HCT116 (cell line): ENCODE results near the gene VASH2. TPM values are rescaled to one million over a fixed set of nuclear protein-coding genes. Genes with fewer than 3 reads are reported as not detected.

Experiments
- ATAC-seq: fragments of 200-7000 bp; cut with Tn5 transposase; 2 replicates; pipeline ENCODE4 v1.9.1; 2020; ENCODE audit warnings: mild to moderate bottlenecking, moderate library complexity
- BruUV-seq: library from RNA; stranded (reverse); fragments of 400-500 nt; replicated peaks from 2 replicates; lab custom pipeline; 2021; lab: Mats Ljungman, UMichigan
- CTCF ChIA-PET: fragments of 300-600 bp; sonication (Branson Sonifier 250); formaldehyde crosslinking; loops from one replicate; lab custom pipeline; 2021; ENCODE audit warnings: antibody characterized with exemption; lab: Charles Lee
- POLR2A ChIA-PET: fragments of 300-600, 350-600 bp; sonication (Branson Sonifier 250); formaldehyde crosslinking; loops from one replicate; lab custom pipeline; 2021; ENCODE audit warnings: antibody characterized with exemption; lab: Charles Lee
- RAD21 ChIA-PET, 2 experiments: fragments of 300-600 bp; sonication (Branson Sonifier 250); formaldehyde crosslinking; loops; one replicate each; lab custom pipeline; 2023; ENCODE audit warnings: low total read pairs in 2 of 2; ENCODE audit not compliant: uncharacterized antibody in 2 of 2, unreplicated experiment in 2 of 2, low non-redundant PET in 1 of 2; lab: Charles Lee
- DNase-seq: peaks from one replicate; pipeline ENCODE4 v3.0.0-alpha.2; 2010; ENCODE audit warnings: low read depth, low spot score
- H2AFZ ChIP-seq: fragments of 200-600 bp; shearing (Covaris generic), sonication (generic); 2 replicates; pipeline ENCODE4 v1.6.1; 2017; ENCODE audit warnings: low read depth, mixed run types, mixed read lengths, antibody characterized with exemption, low read length; ENCODE audit not compliant: poor library complexity, severe bottlenecking
- H3K27ac ChIP-seq: 2 replicates; pipeline ENCODE4 v1.5.1; 2012; ENCODE audit warnings: low read depth, low read length
- H3K27me3 ChIP-seq: fragments of 200-600 bp; sonication (generic); 2 replicates; pipeline ENCODE4 v1.6.1; 2016; ENCODE audit warnings: mixed run types, low read length, mixed read lengths; ENCODE audit not compliant: insufficient read depth
- H3K36me3 ChIP-seq, 2 experiments: fragments of 200-500 bp in 1 of 2; fragments of 200-600 bp in 1 of 2; sonication (Bioruptor generic) in 1 of 2; sonication (generic) in 1 of 2; 2 replicates each; pipeline versions ENCODE4 v1.5.1 to v1.6.1; 2014 to 2016; ENCODE audit warnings: low read length in 2 of 2, inconsistent platforms in 1 of 2, mixed read lengths in 1 of 2, mixed run types in 1 of 2; ENCODE audit not compliant: insufficient read depth in 2 of 2, control insufficient read depth in 1 of 2
- H3K4me1 ChIP-seq, 2 experiments: fragments of 200-600 bp in 1 of 2; sonication (generic) in 1 of 2; 2 replicates each; pipeline versions ENCODE4 v1.5.1 to v1.6.1; 2012 to 2017; ENCODE audit warnings: low read length in 2 of 2, inconsistent platforms in 1 of 2, mild to moderate bottlenecking in 1 of 2, mixed read lengths in 1 of 2, mixed run types in 1 of 2, moderate library complexity in 1 of 2; ENCODE audit not compliant: insufficient read depth in 2 of 2, control insufficient read depth in 1 of 2
- H3K4me2 ChIP-seq: fragments of 200-600 bp; sonication (generic); 2 replicates; pipeline ENCODE4 v1.6.1; 2017; ENCODE audit warnings: mixed run types, low read length, mixed read lengths
- H3K4me3 ChIP-seq, 2 experiments: fragments of 200-600 bp in 1 of 2; sonication (generic) in 1 of 2; replicated peaks in 1 of 2; 2 replicates each; pipeline ENCODE4 v1.5.1; 2011 to 2016; ENCODE audit warnings: low read length in 2 of 2, control low read depth in 1 of 2, low read depth in 1 of 2, mild to moderate bottlenecking in 1 of 2, mixed read lengths in 1 of 2, mixed run types in 1 of 2
- H3K79me2 ChIP-seq: fragments of 200-600 bp; sonication (generic); 2 replicates; pipeline ENCODE4 v1.6.1; 2017; ENCODE audit warnings: mild to moderate bottlenecking, mixed run types, low read length, moderate library complexity, mixed read lengths; ENCODE audit not compliant: insufficient read depth
- H3K9ac ChIP-seq: fragments of 200-600 bp; sonication (generic); 2 replicates; pipeline ENCODE4 v1.6.1; 2016; ENCODE audit warnings: low read length, mixed read lengths
- H3K9me2 ChIP-seq: fragments of 200-600 bp; sonication (generic), shearing (Covaris generic); 2 replicates; pipeline ENCODE4 v1.6.1; 2017; ENCODE audit warnings: mixed run types, mild to moderate bottlenecking, moderate library complexity; ENCODE audit not compliant: insufficient read depth
- H3K9me3 ChIP-seq, 2 experiments: fragments of 200-500 bp in 1 of 2; fragments of 200-600 bp in 1 of 2; sonication (Bioruptor generic) in 1 of 2; sonication (generic) in 1 of 2; 2 replicates each; pipeline ENCODE4 v1.6.1; 2014 to 2017; ENCODE audit warnings: low read length in 2 of 2, mixed read lengths in 2 of 2, inconsistent platforms in 1 of 2, low read depth in 1 of 2, mild to moderate bottlenecking in 1 of 2, mixed run types in 1 of 2, moderate library complexity in 1 of 2; ENCODE audit not compliant: control insufficient read depth in 1 of 2, insufficient read depth in 1 of 2
- H4K20me1 ChIP-seq: fragments of 200-600 bp; sonication (generic), shearing (Covaris generic); 2 replicates; pipeline ENCODE4 v1.6.1; 2017; ENCODE audit warnings: mixed run types, mild to moderate bottlenecking, moderate library complexity; ENCODE audit not compliant: insufficient read depth
- EGR1 ChIP-seq: IDR thresholded peaks from 2 replicates; pipeline ENCODE4 v1.6.1; 2012; ENCODE audit warnings: low read depth
- ELF1 ChIP-seq: IDR thresholded peaks from 2 replicates; pipeline ENCODE4 v1.6.1; 2012; ENCODE audit warnings: low read depth, borderline replicate concordance
- EZH2 ChIP-seq: fragments of 200-600 bp; sonication (generic); IDR thresholded peaks from 2 replicates; pipeline ENCODE4 v1.6.1; 2017; ENCODE audit warnings: antibody characterized with exemption, mixed run types
- EZH2phosphoT487 ChIP-seq: fragments of 200-600 bp; IDR thresholded peaks from 2 replicates; pipeline ENCODE4 v1.6.1; 2018; ENCODE audit warnings: antibody characterized with exemption, borderline replicate concordance
- FOSL1 ChIP-seq: IDR thresholded peaks from 2 replicates; pipeline ENCODE4 v1.6.1; 2012; ENCODE audit warnings: low read depth
- JUND ChIP-seq: IDR thresholded peaks from 2 replicates; pipeline ENCODE4 v1.6.1; 2012
- RAD21 ChIP-seq: IDR thresholded peaks from 2 replicates; pipeline ENCODE4 v1.6.1; 2012; ENCODE audit warnings: low read depth, mild to moderate bottlenecking
- SRF ChIP-seq: IDR thresholded peaks from 2 replicates; pipeline ENCODE4 v1.6.1; 2012; ENCODE audit warnings: low read depth
- TCF7L2 ChIP-seq: IDR thresholded peaks from 2 replicates; pipeline ENCODE4 v1.7.0; 2011; ENCODE audit warnings: borderline replicate concordance, inconsistent platforms; ENCODE audit not compliant: insufficient read depth, insufficient read length; ENCODE audit errors: extremely low read depth
- YY1 ChIP-seq: IDR thresholded peaks from 2 replicates; pipeline ENCODE4 v1.6.1; 2011; ENCODE audit warnings: low read length, low read depth, moderate library complexity, mild to moderate bottlenecking; ENCODE audit not compliant: insufficient replicate concordance; ENCODE audit errors: extremely low read depth
- ZFX ChIP-seq: fragments of 450-650 bp; IDR thresholded peaks from 2 replicates; pipeline ENCODE4 v1.6.1; 2017
- ZNF274 ChIP-seq: fragments of 200-500 bp; sonication (Bioruptor generic); IDR thresholded peaks from 2 replicates; pipeline ENCODE4 v1.6.1; 2014; ENCODE audit warnings: mild to moderate bottlenecking, low read depth, low read length, inconsistent platforms
- intact Hi-C: fragments of 100-400 bp; cut with micrococcal nuclease; formaldehyde crosslinking; loops from 2 replicates; pipeline ENCODE4 v1.10.0; 2022
- total RNA-seq: library from RNA; stranded (reverse); gene quantifications from one replicate; pipeline ENCODE4 v1.2.1, GENCODE V29; 2021; ENCODE audit not compliant: unreplicated experiment
- TF ChIP-seq, protein P1 (sequence below), 3 experiments: fragments of 200-600 bp in 1 of 3; sonication (generic) in 1 of 3; IDR thresholded peaks in 2 of 3; conservative IDR thresholded peaks in 1 of 3; 2 replicates each; pipeline ENCODE4 v1.5.1; 2012 to 2017; ENCODE audit warnings: low read depth in 2 of 3, low read length in 2 of 3, antibody characterized with exemption in 1 of 3, borderline replicate concordance in 1 of 3, control low read depth in 1 of 3, mild to moderate bottlenecking in 1 of 3, mixed read lengths in 1 of 3, mixed run types in 1 of 3, moderate library complexity in 1 of 3; ENCODE audit not compliant: insufficient read depth in 1 of 3
- TF ChIP-seq, protein P2 (sequence below): IDR thresholded peaks from 2 replicates; pipeline ENCODE4 v1.6.1; 2012
- TF ChIP-seq, protein P3 (sequence below): IDR thresholded peaks from 2 replicates; pipeline ENCODE4 v1.6.1; 2011; ENCODE audit warnings: mild to moderate bottlenecking, low read length, moderate library complexity; ENCODE audit not compliant: insufficient replicate concordance; ENCODE audit errors: extremely low read depth

VASH2 gene
- total RNA-seq, 1 experiment from 2014 or later, result 5.7 TPM

DNA sequence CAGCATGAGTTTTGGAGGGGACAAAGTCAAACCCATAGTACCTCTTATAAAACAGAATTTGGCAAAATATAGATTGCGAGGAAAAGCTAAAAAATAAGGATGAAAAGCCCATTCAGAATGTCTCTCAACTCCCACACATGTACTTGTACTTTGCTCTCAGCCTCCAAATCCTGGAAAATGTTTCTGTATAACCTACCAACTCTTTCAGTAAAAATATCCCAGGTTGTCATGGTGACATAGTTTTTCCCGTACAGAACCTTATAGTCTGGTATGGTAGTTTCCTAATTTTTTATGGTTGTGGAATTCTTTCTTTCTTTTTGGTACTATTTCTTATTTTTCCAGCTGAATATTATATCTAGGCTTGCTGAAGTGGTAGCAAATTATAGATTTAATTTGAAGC, 85.2 kb downstream of the VASH2 start:
- ATAC-seq (no peak), DNase-seq (no peak)
- H3K9ac ChIP-seq, result no peak overlapping the region
- H2AFZ ChIP-seq, result no peak overlapping the region
- no peaks in the 10 kb centered on the region for H4K20me1 ChIP-seq
- no peaks in the 10 kb centered on the region for H3K36me3 ChIP-seq
- TF ChIP-seq ZFX (no peak), JUND (no peak), ELF1 (no peak), ZNF274 (no peak), RAD21 (no peak), YY1 (no peak), EZH2phosphoT487 (no peak), EGR1 (no peak), SRF (no peak), EZH2 (no peak), TCF7L2 (no peak), FOSL1 (no peak)
- TF ChIP-seq, protein P1, sequence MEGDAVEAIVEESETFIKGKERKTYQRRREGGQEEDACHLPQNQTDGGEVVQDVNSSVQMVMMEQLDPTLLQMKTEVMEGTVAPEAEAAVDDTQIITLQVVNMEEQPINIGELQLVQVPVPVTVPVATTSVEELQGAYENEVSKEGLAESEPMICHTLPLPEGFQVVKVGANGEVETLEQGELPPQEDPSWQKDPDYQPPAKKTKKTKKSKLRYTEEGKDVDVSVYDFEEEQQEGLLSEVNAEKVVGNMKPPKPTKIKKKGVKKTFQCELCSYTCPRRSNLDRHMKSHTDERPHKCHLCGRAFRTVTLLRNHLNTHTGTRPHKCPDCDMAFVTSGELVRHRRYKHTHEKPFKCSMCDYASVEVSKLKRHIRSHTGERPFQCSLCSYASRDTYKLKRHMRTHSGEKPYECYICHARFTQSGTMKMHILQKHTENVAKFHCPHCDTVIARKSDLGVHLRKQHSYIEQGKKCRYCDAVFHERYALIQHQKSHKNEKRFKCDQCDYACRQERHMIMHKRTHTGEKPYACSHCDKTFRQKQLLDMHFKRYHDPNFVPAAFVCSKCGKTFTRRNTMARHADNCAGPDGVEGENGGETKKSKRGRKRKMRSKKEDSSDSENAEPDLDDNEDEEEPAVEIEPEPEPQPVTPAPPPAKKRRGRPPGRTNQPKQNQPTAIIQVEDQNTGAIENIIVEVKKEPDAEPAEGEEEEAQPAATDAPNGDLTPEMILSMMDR (IDR thresholded peaks at IDR 0.05 in 2 of 3, conservative IDR thresholded peaks at IDR 0.05 in 1 of 3; ENCODE audit: borderline replicate concordance in 1 of 3, insufficient read depth in 1 of 3, low read depth in 2 of 3, low read length in 2 of 3), result no peak
- TF ChIP-seq, protein P2, sequence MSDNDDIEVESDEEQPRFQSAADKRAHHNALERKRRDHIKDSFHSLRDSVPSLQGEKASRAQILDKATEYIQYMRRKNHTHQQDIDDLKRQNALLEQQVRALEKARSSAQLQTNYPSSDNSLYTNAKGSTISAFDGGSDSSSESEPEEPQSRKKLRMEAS, result no peak
- TF ChIP-seq, protein P3, sequence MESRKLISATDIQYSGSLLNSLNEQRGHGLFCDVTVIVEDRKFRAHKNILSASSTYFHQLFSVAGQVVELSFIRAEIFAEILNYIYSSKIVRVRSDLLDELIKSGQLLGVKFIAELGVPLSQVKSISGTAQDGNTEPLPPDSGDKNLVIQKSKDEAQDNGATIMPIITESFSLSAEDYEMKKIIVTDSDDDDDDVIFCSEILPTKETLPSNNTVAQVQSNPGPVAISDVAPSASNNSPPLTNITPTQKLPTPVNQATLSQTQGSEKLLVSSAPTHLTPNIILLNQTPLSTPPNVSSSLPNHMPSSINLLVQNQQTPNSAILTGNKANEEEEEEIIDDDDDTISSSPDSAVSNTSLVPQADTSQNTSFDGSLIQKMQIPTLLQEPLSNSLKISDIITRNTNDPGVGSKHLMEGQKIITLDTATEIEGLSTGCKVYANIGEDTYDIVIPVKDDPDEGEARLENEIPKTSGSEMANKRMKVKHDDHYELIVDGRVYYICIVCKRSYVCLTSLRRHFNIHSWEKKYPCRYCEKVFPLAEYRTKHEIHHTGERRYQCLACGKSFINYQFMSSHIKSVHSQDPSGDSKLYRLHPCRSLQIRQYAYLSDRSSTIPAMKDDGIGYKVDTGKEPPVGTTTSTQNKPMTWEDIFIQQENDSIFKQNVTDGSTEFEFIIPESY, result no peak
- H3K9me3 ChIP-seq, result no peaks in the 10 kb centered on the region
- no peak overlapping the region for H3K27ac ChIP-seq
- no peak overlapping the region for H3K4me3 ChIP-seq
- H3K27me3 ChIP-seq, result no peaks in the 10 kb centered on the region
- no peak overlapping the region for H3K4me2 ChIP-seq
- no peaks in the 10 kb centered on the region for H3K9me2 ChIP-seq
- H3K4me1 ChIP-seq, result no peaks in the 10 kb centered on the region
- intact Hi-C loops, result no loop called here
- no peaks in the 10 kb centered on the region for H3K79me2 ChIP-seq
- BruUV-seq, result no TSS peak
- ChIA-PET CTCF (no interaction called here), RAD21 (no interaction called here), POLR2A (no interaction called here)

Other genes with a start within 250 kb of the VASH2 start
- 36.4 TPM for gene NSL1, start 158.8 kb upstream of the VASH2 start, total RNA-seq
- gene TATDN3, start 158.6 kb upstream of the VASH2 start, total RNA-seq, result 16.3 TPM
- not detected for gene SPATA45, start 102.9 kb upstream of the VASH2 start, total RNA-seq
- 19.0 TPM for gene FLVCR1, start 92.3 kb upstream of the VASH2 start, total RNA-seq
- gene ANGEL2, start 65.3 kb downstream of the VASH2 start, total RNA-seq, result 25.5 TPM
- 15.9 TPM for gene RPS6KC1, start 100.7 kb downstream of the VASH2 start, total RNA-seq